Measurements from ENCODE around the gene IL6ST.
"Not testable (repeated sequence)": the region's sequence is repeated elsewhere in the genome, so short reads cannot be mapped to it uniquely, and the experiment has no call there.

Gene IL6ST

DNA sequence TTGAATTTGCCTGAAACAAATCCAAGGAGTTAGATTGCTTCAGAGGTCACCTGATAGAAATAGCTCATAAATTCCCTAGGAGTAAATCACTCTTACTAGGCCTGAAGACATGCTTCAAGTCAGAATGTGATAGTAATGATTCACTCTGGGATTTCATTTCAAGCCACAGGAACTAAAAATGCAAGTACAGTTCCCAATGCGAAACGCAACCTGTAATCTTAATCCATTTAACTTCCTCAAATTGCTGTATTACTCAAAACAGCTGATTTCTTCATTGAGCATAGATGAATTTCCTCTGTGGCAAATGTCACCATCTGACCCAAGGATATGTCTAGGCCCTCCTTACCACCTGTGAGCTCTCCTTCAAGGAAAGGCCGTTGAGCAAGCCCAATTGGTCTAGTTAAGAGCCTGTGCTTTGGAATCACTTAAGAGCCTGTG is 32.1 kb upstream of the IL6ST start:
- DNase-seq (ENCODE audit: low read depth) = peak; percentile 87
- no peak overlapping the region for H3K4me3 ChIP-seq (ENCODE audit: control insufficient read depth, low read depth, low read length)
- TF ChIP-seq, protein P1, sequence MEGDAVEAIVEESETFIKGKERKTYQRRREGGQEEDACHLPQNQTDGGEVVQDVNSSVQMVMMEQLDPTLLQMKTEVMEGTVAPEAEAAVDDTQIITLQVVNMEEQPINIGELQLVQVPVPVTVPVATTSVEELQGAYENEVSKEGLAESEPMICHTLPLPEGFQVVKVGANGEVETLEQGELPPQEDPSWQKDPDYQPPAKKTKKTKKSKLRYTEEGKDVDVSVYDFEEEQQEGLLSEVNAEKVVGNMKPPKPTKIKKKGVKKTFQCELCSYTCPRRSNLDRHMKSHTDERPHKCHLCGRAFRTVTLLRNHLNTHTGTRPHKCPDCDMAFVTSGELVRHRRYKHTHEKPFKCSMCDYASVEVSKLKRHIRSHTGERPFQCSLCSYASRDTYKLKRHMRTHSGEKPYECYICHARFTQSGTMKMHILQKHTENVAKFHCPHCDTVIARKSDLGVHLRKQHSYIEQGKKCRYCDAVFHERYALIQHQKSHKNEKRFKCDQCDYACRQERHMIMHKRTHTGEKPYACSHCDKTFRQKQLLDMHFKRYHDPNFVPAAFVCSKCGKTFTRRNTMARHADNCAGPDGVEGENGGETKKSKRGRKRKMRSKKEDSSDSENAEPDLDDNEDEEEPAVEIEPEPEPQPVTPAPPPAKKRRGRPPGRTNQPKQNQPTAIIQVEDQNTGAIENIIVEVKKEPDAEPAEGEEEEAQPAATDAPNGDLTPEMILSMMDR (conservative IDR thresholded peaks at IDR 0.05; ENCODE audit: control insufficient read depth, insufficient read depth, low read depth, low read length) = no peak

DNA sequence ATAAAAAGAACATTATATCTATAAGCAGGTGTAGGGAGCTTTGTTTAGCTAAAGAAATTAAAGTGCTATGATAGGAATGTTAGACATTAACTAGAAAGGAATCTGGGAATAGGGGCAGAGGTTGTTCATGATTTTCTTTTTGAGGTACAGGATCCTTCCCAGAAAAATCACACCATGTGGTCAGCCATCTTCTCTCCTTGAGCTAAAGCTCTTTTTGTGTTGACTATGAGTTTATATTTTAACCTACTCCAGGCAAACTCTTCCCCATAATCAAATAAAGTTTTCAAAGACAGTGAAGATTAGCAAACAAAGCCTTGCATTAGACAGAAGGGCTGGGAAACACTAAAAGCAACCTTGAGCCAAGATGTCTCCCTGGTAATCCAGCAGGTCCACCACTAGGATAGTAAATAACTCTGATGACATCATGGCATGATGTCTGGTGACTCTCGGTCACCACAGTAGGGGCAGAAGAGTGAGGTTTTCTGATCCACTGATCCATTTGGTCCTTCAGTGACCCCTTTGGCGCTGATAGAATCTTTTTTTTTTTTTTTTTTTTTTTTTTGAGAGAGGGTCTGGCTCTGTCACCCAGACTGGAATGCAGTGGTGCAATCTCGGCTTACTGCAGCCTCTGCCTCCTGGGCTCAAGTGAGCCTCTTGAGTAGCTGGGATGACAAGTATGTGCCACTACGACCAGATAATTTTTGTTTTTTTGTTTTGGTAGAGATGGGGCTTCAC is 30.6 kb upstream of the IL6ST start:
- peak; percentile 46 for DNase-seq (ENCODE audit: low read depth)
- TF ChIP-seq, protein P1 (conservative IDR thresholded peaks at IDR 0.05; ENCODE audit: control insufficient read depth, insufficient read depth, low read depth, low read length) = no peak

DNA sequence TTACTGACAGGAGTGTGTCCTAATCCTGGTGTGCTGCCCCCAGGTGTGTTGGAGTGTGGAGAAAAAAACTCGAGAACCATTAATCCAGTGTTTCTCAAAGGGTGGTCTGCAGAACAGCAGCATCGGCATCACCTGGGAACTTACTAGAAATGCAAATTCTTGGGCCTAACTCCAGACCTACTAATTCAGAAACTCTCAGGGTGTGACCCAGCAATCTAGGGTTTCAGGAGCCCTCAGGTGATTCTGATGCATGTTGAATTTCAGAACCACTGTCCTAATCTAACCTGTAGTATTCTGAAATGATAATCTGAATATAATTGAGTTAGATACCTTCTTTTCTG is 30.0 kb upstream of the IL6ST start:
- TF ChIP-seq, protein P1 (conservative IDR thresholded peaks at IDR 0.05; ENCODE audit: control insufficient read depth, insufficient read depth, low read depth, low read length) = no peak
- no peak overlapping the region for H3K4me3 ChIP-seq (ENCODE audit: control insufficient read depth, low read depth, low read length)
- DNase-seq (ENCODE audit: low read depth) = no peak

More for the DNA sequence above, 30.6 kb upstream of the IL6ST start:
- H3K4me3 ChIP-seq (ENCODE audit: control insufficient read depth, low read depth, low read length) = no peak overlapping the region

DNA sequence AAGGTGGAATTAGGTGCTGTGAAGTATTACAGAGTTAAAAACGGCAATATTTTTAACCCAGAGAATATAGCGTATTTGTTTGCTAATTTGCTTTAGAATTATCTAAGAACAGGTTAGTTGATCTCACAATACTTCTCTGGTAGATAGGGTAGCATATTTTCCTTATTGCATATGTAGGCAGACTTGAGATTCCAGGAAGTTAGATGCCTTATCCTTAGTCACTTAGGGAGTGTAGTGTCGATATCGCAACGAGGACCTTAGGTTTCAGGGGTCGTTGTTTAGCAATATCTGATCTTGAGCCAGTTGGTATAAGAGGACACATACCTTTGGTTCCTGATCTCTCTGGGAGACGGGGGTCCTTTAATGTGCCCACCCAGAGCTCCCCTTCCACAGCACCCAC is 28.5 kb upstream of the IL6ST start:
- no peak overlapping the region for H3K4me3 ChIP-seq (ENCODE audit: control insufficient read depth, low read depth, low read length)
- no peak for DNase-seq (ENCODE audit: low read depth)
- TF ChIP-seq, protein P1 (conservative IDR thresholded peaks at IDR 0.05; ENCODE audit: control insufficient read depth, insufficient read depth, low read depth, low read length) = no peak

DNA sequence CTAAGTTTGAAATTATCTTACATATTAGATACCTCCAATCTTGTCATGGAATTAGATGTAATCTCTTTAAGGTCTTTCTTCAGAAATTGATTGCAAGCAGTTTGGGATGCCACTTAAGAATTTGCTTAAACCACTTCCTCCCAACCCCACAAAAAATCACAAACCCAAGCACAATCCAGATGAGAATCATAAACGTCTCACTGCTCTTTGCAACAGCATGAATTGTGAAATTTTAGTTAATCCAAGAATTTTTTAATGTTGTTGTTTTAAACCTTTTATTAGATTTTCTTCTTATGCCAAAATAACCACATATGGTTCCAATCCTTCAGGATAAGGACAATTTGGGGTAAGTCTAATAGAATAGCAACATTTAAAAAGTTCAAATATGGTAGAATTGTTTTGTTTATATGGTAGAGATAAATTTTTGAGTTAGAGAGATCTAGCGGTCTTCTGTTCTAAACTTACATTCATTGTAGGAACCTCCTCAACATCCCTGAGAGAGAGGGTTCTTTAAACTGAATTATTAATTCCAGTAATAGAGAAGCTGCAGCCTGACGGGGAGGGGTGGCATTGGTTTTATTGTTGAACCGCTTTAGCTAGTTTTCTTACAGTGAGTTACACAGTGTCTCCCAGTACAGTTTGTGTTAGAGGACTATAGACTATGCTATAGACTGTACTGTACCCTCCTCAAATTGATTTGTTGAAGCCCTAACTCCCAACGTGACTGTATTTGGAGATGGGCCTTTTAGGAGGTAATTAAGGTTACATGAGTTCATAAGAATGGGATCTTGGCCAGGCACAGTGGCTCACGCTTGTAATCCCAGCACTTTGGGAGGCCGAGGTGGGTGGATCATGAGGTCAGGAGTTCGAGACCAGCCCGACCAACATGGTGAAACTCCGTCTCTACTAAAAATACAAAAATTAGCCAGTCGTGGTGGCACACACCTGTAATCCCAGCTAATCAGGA is 24.8 kb upstream of the IL6ST start:
- peak; percentile 75 for DNase-seq (ENCODE audit: low read depth)
- TF ChIP-seq, protein P1 (conservative IDR thresholded peaks at IDR 0.05; ENCODE audit: control insufficient read depth, insufficient read depth, low read depth, low read length) = no peak
- H3K4me3 ChIP-seq (ENCODE audit: control insufficient read depth, low read depth, low read length) = no peak overlapping the region

DNA sequence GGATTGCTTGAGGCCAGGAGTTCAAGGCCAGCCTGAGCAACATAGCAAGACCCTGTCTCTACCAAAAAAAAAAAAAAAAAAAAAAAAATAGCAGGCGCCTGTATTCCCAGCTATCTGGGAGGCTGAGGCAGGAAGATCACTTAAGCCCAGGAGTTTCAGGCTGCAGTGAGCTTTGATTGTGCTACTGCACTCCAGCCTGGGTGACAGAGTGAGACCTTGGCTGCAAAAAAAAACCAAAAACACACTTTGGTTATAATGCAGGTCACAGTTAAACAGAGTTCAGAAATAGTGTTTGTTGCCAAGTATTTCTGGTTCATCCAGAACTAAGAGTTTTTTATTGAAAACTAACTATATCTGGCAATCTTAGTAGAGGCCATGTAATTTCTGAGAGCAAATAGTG is 24.1 kb upstream of the IL6ST start:
- DNase-seq (ENCODE audit: low read depth) = no peak
- TF ChIP-seq, protein P1 (conservative IDR thresholded peaks at IDR 0.05; ENCODE audit: control insufficient read depth, insufficient read depth, low read depth, low read length) = no peak
- no peak overlapping the region for H3K4me3 ChIP-seq (ENCODE audit: control insufficient read depth, low read depth, low read length)

DNA sequence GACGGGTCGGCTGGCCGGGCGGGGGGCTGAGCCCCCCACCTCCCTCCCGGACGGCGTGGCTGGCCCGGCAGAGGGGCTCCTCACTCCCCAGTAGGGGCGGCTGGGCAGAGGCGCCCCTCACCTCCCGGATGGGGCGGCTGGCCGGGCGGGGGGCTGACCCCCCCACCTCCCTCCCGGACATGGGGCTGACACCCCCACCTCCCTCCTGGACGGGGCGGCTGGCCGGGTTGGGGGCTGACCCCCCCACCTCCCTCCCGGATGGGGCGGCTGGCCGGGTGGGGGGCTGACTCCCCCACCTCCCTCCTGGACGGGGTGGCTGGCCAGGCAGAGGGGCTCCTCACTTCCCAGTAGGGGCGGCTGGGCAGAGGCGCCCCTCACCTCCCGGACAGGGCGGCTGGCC is 19.9 kb upstream of the IL6ST start:
- H3K4me3 ChIP-seq (ENCODE audit: control insufficient read depth, low read depth, low read length); DNase-seq (ENCODE audit: low read depth): not testable (repeated sequence)

DNA sequence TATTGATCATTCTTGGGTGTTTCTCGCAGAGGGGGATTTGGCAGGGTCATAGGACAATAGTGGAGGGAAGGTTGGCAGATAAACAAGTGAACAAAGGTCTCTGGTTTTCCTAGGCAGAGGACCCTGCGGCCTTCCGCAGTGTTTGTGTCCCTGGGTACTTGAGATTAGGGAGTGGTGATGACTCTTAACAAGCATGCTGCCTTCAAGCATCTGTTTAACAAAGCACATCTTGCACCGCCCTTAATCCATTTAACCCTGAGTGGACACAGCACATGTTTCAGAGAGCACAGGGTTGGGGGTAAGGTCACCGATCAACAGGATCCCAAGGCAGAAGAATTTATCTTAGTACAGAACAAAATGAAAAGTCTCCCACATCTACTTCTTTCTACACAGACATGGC is 19.2 kb upstream of the IL6ST start:
- DNase-seq (ENCODE audit: low read depth); H3K4me3 ChIP-seq (ENCODE audit: control insufficient read depth, low read depth, low read length): not testable (repeated sequence)

Data from fibroblast of mammary gland (primary cell).